GM19023 (cell line): ENCODE data around the gene KLK10.
"Not testable (repeated sequence)": the region's sequence is repeated elsewhere in the genome, so short reads cannot be mapped to it uniquely, and the experiment has no call there.

Experiments
- ATAC-seq: cut with Tn5 transposase; IDR thresholded peaks from one replicate; pipeline ENCODE4 v1.9.1; 2021; ENCODE audit warnings: mild to moderate bottlenecking, moderate library complexity; ENCODE audit not compliant: unreplicated experiment

The KLK10 gene

DNA sequence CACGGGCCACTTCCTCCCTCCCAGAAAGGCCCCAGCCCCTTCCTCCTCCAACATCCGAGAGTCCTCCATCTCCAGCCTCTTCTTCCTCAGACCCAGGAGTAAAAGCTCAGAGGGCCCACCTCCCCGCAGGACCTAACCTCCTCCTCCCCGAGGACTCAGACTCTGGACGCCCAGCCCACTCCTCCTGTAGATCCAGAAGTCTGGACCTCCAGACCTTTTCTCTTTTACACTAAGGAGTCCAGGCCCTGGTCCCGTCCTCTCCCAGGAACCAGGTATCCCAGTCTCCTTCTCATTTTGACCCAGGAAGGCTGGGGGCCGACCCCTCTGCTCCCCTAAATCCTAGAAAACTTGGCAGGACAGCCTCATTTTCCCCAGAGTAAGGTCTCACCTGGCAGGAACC is 16.2 kb downstream of the KLK10 start:
- no peak for ATAC-seq

GRCh38 chr19:51002542-51003311 is 16.8 kb downstream of the KLK10 start:
- no peak for ATAC-seq

DNA sequence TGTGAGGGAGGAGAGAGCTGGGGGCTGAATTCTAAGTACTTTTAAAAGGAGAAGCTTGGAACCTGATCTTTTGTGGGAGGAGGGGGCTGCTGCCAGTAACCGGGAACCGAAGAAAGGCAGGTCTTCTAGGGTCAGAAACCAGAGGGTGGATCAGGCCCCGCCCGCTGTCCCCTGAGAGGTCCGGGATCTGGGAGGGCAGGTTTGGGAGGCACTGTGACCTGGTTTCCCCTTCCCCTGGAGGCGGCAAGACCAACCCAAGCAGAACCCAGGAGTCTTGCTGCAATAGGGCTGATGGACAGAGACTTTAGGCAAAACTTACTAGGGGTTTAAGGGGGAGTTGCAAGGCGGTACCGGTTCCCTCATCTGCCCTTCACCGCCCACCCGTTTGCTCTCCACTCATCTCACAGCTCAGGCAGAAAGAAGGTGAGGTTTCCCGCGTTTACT is 17.4 kb downstream of the KLK10 start:
- no peak for ATAC-seq

DNA sequence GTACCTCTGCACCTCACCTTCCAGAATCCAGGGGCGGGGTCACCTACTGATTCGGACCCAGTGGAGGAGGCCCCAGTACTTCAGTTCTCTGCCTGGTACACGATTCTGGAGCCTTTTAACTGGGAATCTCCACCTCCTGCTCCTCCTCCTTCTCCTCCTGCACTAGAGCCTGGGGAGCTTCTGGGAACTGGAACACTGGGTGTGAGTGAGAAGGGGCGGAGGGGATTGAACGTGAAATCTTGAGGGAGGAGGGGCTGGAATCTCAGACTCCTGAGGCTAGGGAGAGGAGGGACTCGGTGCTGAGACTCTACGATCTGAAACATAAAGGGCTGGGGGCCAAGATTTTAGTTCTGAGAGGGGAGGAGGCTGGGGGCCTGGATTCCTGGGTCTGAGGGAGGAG is 18.0 kb downstream of the KLK10 start, which contains the start of gene KLK8:
Gene KLK8 (minus strand): TSS at position 90 of the 400 bp plus-strand sequence. CDS start 437 bp downstream, outside the sequence.
- no peak for ATAC-seq

DNA sequence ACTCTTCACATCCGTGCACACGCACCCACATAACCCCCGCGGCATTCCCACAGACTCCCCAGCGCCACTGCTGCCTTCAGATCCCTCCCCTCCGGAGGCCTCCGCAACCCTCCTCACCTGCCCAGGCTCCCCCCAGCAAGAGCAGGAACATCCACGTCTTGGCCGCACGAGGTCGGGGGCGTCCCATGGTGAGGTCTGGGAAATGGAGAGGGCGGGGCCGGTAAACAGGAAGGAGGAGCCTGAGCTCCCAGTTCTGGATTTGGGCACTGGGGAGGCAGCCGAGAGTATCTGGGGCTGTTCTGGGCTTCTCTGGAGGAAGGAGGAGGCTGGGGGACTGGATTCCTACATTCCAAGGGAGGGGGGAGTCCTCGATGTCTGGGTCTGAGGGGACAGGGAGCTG is 18.5 kb downstream of the KLK10 start:
- ATAC-seq = no peak

- no peak for ATAC-seq
Measured at GRCh38 chr19:51000426-51000825, 19.1 kb downstream of the KLK10 start.

GRCh38 chr19:50998686-50999085 is 20.8 kb downstream of the KLK10 start:
- ATAC-seq = no peak

DNA sequence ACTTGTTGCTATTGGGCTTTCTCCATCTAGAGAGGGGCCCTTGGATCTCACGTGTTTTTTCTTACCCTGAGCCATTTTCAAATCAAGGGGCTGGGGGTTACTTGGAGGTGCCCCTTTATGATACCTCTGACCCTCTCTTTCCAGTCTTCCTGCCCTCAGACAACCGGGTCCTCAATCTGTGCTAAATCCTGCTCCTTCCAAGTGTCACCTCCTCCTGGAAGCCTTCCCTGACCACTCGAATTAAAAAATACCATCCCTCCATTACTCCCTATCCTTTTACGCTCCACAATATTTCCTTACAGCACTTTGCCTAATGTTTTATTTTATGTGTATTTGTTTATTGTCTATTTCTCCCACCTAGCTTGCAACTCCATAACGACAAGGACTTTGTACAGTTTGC is 21.4 kb downstream of the KLK10 start:
- no peak for ATAC-seq

DNA sequence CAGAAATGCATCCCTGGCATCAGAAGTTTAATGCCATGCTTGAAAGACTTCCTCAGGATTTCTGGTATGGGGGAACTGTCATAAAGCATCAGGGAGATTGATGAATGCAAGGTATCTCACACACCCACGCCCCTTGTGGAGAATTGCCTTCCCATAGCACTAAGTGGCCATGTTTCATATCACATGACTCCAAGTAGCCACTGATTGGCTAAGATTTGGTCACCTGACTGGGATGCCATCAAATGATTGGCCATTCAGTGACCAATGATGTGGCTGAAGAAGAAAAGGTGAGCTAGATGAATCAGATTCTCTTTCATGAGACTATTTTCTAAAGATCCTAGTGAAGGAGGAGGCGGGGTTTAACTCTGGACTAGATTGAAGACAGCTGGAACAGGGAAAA is 25.4 kb downstream of the KLK10 start:
- ATAC-seq = no peak

DNA sequence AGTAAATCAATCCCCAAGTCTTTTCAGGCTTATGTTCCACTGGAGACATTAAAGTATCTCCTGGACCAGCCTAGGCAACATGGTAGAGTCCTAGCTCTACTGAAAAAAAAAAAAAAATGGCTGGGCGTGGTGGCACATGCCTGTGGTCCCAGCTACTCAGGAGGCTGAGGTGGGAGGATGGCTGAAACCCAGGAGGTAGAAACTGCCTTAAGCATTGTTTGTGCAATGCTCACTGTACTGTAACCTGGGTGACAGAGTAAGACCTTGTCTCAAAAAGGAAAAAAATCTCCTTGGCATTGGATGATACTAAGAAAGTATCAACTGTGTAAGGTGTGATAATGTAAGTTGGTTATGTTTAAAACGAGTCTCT is 26.9 kb downstream of the KLK10 start:
- no peak for ATAC-seq

DNA sequence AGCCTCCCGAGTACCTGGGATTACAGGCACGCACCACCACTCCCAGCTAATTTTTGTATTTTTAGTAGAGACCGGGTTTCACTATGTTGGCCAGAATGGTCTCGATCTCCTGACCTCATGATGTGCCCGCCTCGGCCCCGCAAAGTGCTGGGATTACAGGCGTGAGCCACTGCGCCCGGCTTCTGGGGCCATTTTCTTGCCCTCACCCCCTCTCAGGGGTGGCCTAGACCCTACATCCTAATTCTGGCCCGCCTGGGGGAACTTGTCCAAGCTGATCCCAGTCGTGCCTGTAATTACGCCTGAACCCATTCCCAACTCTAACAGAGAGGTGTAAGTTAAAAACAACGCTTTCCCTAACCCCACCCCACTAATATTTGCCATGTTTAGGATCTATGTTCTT is 35.1 kb downstream of the KLK10 start:
- not testable (repeated sequence) for ATAC-seq

DNA sequence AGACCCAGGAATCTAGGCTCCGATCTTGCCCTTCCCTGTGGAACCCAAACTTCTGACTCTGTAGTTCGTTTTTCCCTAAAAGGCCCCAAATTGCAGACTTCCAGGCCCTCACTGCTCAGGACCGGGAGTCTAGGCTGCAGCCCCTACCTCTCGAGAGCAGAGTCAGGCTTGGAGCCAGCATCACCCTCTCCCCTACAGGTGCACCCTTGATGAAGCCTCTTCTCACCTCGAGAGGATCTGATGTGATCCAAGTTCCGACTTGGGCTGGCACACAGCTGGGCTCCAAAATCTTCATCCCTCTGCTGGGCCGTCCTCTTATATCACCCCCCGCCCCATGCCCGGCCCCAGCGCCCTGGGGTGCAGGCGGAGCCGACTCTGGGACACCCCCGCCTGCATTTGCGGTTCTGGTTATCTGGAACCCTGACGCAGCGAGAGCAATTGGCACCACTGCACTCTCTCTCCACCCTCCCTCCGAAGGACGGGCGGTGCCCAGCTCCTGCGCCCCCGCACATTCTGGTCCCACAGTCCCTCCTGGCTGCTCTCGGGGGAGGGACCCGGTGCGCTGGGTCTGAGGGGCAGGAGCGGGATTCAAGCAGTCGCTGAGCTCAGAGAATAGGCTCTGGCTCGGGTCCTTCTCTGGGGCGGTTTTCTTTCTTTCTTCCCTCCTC is 35.8 kb downstream of the KLK10 start, which contains the start of gene KLK7:
Gene KLK7 (minus strand): TSS at position 293 of the 668 bp plus-strand sequence. CDS start 1,518 bp downstream, outside the sequence.
- ATAC-seq = no peak

GRCh38 chr19:50982186-50982585 is 37.3 kb downstream of the KLK10 start:
- no peak for ATAC-seq

GRCh38 chr19:50981587-50982146 is 37.8 kb downstream of the KLK10 start:
- no peak for ATAC-seq

- no peak for ATAC-seq
Measured at GRCh38 chr19:50980208-50980607, 39.3 kb downstream of the KLK10 start.

DNA sequence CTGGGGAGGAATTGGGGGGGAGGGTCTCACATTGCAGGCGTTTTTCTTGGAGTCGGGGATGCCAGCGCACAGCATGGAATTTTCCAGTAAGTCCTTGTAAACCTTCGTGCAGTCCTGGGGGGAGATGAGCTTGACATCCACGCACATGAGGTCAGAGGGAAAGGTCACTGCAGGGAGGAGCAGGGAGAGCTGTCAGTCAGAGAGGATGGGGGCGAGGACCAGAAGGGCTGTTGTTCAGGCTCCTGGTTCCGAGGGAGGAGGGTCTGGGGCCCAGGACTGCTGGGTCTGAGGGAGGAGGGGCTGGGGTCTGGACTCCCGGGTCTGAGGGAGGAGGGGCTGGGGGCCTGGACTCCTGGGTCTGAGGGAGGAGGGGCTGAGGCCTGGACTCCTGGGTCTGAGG is 39.8 kb downstream of the KLK10 start:
- ATAC-seq = no peak

DNA sequence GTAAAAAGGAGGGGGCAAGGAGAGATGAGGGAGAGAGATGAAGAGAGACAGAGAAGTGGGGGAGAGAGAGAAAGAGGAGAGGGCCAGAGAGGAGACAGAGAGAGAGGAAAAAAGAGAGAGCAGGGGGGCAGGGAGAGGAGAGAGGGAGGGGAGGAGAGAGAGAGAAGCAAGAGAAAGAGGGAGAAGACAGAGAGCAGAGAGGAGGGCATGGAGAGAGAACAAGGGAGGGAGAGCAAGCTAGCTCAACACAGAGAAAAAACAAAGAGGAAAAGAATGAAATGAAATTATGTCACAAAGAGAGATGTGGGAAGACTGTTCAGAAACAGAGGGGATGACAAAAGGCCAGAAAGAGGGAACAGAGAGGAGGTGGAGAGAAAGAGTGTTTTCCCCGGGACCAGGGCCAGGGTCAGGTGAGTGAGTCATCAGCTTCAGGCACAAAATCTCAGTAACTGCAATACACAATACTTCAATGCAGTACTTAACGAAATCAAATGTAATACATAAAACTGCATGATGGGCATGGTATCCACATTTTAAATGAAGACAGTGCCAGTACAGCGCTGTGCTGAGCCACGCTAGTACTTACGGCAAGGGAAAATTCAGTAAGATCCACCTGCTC is 40.6 kb downstream of the KLK10 start:
- no peak for ATAC-seq

GRCh38 chr19:50977626-50978025 is 41.9 kb downstream of the KLK10 start:
- no peak for ATAC-seq

GRCh38 chr19:50975766-50976165 is 43.7 kb downstream of the KLK10 start:
- no peak for ATAC-seq

DNA sequence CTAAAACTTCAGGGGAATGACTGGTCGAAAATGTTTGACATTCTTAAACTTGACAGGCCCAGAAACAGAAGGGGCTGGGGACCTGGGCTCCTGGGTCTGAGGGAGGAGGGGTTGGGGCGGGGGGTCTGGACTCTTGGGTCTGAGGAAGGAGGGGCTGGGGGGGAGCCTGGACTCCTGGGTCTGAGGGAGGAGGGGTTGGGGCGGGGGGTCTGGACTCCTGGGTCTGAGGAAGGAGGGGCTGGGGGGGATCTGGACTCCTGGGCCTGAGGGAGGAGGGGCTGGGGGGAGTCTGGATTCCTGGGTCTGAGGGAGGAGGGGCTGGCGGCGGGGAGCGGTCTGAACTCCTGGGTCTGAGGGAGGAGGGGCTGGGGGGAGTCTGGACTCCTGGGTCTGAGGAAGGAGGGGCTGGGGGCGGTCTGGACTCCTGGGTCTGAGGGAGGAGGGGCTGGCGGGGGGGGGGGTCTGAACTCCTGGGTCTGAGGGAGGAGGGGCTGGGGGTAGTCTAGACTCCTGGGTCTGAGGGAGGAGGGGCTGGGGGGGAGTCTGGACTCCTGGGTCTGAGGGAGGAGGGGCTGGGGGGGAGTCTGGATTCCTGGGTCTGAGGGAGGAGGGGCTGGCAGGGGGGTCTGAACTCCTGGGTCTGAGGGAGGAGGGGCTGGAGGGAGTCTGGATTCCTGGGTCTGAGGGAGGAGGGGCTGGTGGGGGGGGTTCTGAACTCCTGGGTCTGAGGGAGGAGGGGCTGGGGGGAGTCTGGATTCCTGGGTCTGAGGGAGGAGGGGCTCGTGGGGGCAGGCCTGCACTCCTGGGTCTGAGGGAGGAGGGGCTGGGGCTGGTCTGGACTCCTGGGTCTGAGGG is 44.6 kb downstream of the KLK10 start:
- ATAC-seq = no peak
